PC-3 (cell line): ENCODE results near the gene KRTAP20-2. TPM values are rescaled to one million over a fixed set of nuclear protein-coding genes. Genes with fewer than 3 reads are reported as not detected.

Source experiments
- ATAC-seq: fragments of 200-7000 bp; cut with Tn5 transposase; 2 replicates; pipeline ENCODE4 v1.9.1; 2020; ENCODE audit warnings: mild to moderate bottlenecking, moderate library complexity
- BruUV-seq: library from RNA; stranded (reverse); fragments of 400-500 nt; replicated peaks from 2 replicates; lab custom pipeline; 2021; lab: Mats Ljungman, UMichigan
- CTCF ChIA-PET: fragments of 300-600 bp; sonication (Branson Sonifier 250); formaldehyde crosslinking; loops from one replicate; lab custom pipeline; 2022; ENCODE audit warnings: antibody characterized with exemption; lab: Charles Lee
- POLR2A ChIA-PET: fragments of 300-600 bp; sonication (Branson Sonifier 250); formaldehyde crosslinking; loops from one replicate; lab custom pipeline; 2022; ENCODE audit warnings: antibody characterized with exemption; ENCODE audit not compliant: unreplicated experiment; lab: Charles Lee
- DNase-seq: peaks from one replicate; pipeline ENCODE4 v3.0.0-alpha.2; 2015
- H2AFZ ChIP-seq: fragments of 300-600 bp; sonication (generic); 2 replicates; pipeline ENCODE4 v1.6.0; 2016; ENCODE audit warnings: antibody characterized with exemption, low read length
- H3F3A ChIP-seq: fragments of 300-600 bp; sonication (generic); one replicate; pipeline ENCODE4 v1.6.0; 2017; ENCODE audit warnings: antibody characterized with exemption, low read length, control low read depth, mild to moderate bottlenecking; ENCODE audit not compliant: unreplicated experiment
- H3K27ac ChIP-seq: fragments of 300-600 bp; sonication (generic); 2 replicates; pipeline ENCODE4 v1.5.1; 2016; ENCODE audit warnings: mild to moderate bottlenecking, low read length
- H3K27me3 ChIP-seq: fragments of 300-600 bp; sonication (generic); 2 replicates; pipeline ENCODE4 v1.6.1; 2016; ENCODE audit warnings: low read length, mixed read lengths
- H3K36me3 ChIP-seq: fragments of 300-600 bp; sonication (generic); 2 replicates; pipeline ENCODE4 v1.6.1; 2016; ENCODE audit warnings: low read depth, mixed run types, low read length, mixed read lengths
- H3K4me1 ChIP-seq: fragments of 300-600 bp; sonication (generic); 2 replicates; pipeline ENCODE4 v1.5.1; 2016; ENCODE audit warnings: low read length; ENCODE audit not compliant: insufficient read depth
- H3K4me2 ChIP-seq: fragments of 300-600 bp; sonication (generic); 2 replicates; pipeline ENCODE4 v1.6.0; 2016; ENCODE audit warnings: low read length
- H3K4me3 ChIP-seq: fragments of 300-600 bp; sonication (generic); 2 replicates; pipeline ENCODE4 v1.5.1; 2016; ENCODE audit warnings: mild to moderate bottlenecking, low read length, mixed read lengths
- H3K79me2 ChIP-seq: fragments of 300-600 bp; sonication (generic); 2 replicates; pipeline ENCODE4 v1.6.1; 2017; ENCODE audit warnings: low read length, mixed read lengths
- H3K9ac ChIP-seq: fragments of 300-600 bp; sonication (generic); 2 replicates; pipeline ENCODE4 v1.6.0; 2016; ENCODE audit warnings: mild to moderate bottlenecking, low read length
- H3K9me2 ChIP-seq: fragments of 300-600 bp; sonication (generic); replicated peaks from 2 replicates; pipeline ENCODE4 v1.6.1; 2016; ENCODE audit warnings: mixed run types, low read length, mixed read lengths
- H3K9me3 ChIP-seq: fragments of 300-600 bp; sonication (generic); 2 replicates; pipeline ENCODE4 v1.6.1; 2016; ENCODE audit warnings: low read length, mixed read lengths
- H4K20me1 ChIP-seq: fragments of 300-600 bp; sonication (generic); 2 replicates; pipeline ENCODE4 v1.6.1; 2016; ENCODE audit warnings: low read length, mixed read lengths
- EZH2 ChIP-seq: fragments of 300-600 bp; sonication (generic); IDR thresholded peaks from one replicate; pipeline ENCODE4 v1.6.1; 2017; ENCODE audit warnings: antibody characterized with exemption, mild to moderate bottlenecking, low read length; ENCODE audit not compliant: unreplicated experiment
- EZH2phosphoT487 ChIP-seq: fragments of 300-600 bp; sonication (generic); IDR thresholded peaks from 2 replicates; pipeline ENCODE4 v1.6.1; 2018; ENCODE audit warnings: mild to moderate bottlenecking, antibody characterized with exemption, low read length, borderline replicate concordance
- intact Hi-C: fragments of 100-400 bp; cut with micrococcal nuclease; formaldehyde crosslinking; loops from 2 replicates; pipeline ENCODE4 v1.9.0; 2023
- total RNA-seq: library from RNA; depleted of rRNA; stranded (reverse); fragments of >200 nt; gene quantifications from 2 replicates; pipeline ENCODE4 v1.2.3, GENCODE V29; 2014
- TF ChIP-seq, protein P1 (sequence below): fragments of 300-600 bp; sonication (generic); conservative IDR thresholded peaks from 2 replicates; pipeline ENCODE4 v1.5.1; 2017; ENCODE audit warnings: antibody characterized with exemption, low read depth, mild to moderate bottlenecking, low read length

KRTAP20-2 gene
- total RNA-seq, 1 experiment from 2014 or later = 0.51 TPM

DNA sequence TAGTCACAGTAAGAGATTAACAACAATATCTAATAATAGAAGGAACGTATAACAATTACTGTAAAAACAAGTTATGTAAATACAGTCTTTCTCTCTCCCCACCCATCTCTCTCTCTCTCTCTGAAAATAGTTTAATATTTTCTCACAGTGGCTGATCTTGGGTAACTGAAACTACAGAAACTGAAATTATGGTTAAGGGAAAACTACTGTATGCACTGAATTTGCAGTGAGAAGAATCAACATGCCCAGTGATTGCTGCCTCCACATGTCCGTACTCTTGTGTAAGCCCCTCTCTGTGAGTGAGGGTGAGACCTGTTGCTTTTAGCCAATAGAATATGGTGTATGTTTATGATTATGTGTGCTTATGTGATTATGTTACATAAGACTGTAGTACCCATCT lies 22.9 kb upstream of the KRTAP20-2 start:
- no TSS peak for BruUV-seq

DNA sequence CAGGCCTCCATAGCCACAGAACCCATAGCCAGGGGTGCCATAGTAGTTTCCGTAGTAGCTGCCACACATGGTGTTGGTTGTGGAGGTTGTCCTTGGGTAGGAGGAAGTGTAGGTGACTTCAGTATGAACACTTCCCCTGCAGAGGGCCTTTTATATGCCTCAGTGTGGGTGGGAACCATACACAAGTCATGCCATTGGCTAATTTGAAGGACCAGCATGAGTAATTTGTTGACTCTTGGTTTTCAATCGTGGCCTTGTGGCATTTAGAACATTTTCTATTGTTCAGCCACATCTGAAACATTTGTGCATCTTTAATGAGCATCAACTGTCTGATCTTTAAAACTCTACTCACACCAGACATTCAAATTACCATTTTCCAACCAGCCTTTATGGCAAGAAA lies 21.2 kb upstream of the KRTAP20-2 start, which contains the start of gene KRTAP6-1:
Gene KRTAP6-1 (minus strand): TSS at position 95 of the 400 bp plus-strand sequence. CDS start 26 bp downstream, at position 69.
- H3K27me3 ChIP-seq = no peaks in the 10 kb centered on the region
- H3F3A ChIP-seq = no peaks in the 10 kb centered on the region
- no TSS peak for BruUV-seq
- no peaks in the 10 kb centered on the region; the same call in 1 of the 2 replicates for H3K9me2 ChIP-seq
- H4K20me1 ChIP-seq = no peaks in the 10 kb centered on the region
- TF ChIP-seq EZH2phosphoT487 (no peak), EZH2 (no peak)
- TF ChIP-seq, protein P1, sequence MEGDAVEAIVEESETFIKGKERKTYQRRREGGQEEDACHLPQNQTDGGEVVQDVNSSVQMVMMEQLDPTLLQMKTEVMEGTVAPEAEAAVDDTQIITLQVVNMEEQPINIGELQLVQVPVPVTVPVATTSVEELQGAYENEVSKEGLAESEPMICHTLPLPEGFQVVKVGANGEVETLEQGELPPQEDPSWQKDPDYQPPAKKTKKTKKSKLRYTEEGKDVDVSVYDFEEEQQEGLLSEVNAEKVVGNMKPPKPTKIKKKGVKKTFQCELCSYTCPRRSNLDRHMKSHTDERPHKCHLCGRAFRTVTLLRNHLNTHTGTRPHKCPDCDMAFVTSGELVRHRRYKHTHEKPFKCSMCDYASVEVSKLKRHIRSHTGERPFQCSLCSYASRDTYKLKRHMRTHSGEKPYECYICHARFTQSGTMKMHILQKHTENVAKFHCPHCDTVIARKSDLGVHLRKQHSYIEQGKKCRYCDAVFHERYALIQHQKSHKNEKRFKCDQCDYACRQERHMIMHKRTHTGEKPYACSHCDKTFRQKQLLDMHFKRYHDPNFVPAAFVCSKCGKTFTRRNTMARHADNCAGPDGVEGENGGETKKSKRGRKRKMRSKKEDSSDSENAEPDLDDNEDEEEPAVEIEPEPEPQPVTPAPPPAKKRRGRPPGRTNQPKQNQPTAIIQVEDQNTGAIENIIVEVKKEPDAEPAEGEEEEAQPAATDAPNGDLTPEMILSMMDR = no peak
- no peak within 1 kb of the TSS for H3K4me3 ChIP-seq
- H3K9ac ChIP-seq = no peak within 1 kb of the TSS
- H3K27ac ChIP-seq = no peak within 1 kb of the TSS
- no peak within 1 kb of the TSS for H3K4me2 ChIP-seq
- CTCF ChIA-PET = no interaction called here
- H3K4me1 ChIP-seq = peaks cover 8% of the 10 kb centered on the region
- DNase-seq (peak; percentile 45), ATAC-seq (peak; percentile 38; the same call in 1 of the 2 replicates)
- no peak within 1 kb of the TSS for H2AFZ ChIP-seq
- H3K79me2 ChIP-seq = no peaks in the 10 kb centered on the region
- no peaks in the 10 kb centered on the region for H3K36me3 ChIP-seq
- intact Hi-C loops = no loop called here
- POLR2A ChIA-PET = no interaction called here
- H3K9me3 ChIP-seq = no peaks in the 10 kb centered on the region

More for the DNA sequence above, 22.9 kb upstream of the KRTAP20-2 start:
- no peaks in the 10 kb centered on the region for H4K20me1 ChIP-seq
- no peaks in the 10 kb centered on the region for H3K36me3 ChIP-seq
- H3F3A ChIP-seq = no peaks in the 10 kb centered on the region
- H3K9ac ChIP-seq = no peak overlapping the region
- POLR2A ChIA-PET = no interaction called here
- no peak for DNase-seq
- no peak for ATAC-seq
- TF ChIP-seq EZH2 = no peak
- no peak overlapping the region for H3K27ac ChIP-seq
- peaks cover 6% of the 10 kb centered on the region; the same call in 1 of the 2 replicates for H3K4me1 ChIP-seq
- no peak overlapping the region for H3K4me3 ChIP-seq
- H3K9me2 ChIP-seq = no peaks in the 10 kb centered on the region; the same call in 1 of the 2 replicates
- intact Hi-C loops = no loop called here
- H3K27me3 ChIP-seq = no peaks in the 10 kb centered on the region
- CTCF ChIA-PET = no interaction called here
- H3K9me3 ChIP-seq = no peaks in the 10 kb centered on the region
- no peaks in the 10 kb centered on the region for H3K79me2 ChIP-seq
- H3K4me2 ChIP-seq = no peak overlapping the region
- H2AFZ ChIP-seq = no peak overlapping the region

DNA sequence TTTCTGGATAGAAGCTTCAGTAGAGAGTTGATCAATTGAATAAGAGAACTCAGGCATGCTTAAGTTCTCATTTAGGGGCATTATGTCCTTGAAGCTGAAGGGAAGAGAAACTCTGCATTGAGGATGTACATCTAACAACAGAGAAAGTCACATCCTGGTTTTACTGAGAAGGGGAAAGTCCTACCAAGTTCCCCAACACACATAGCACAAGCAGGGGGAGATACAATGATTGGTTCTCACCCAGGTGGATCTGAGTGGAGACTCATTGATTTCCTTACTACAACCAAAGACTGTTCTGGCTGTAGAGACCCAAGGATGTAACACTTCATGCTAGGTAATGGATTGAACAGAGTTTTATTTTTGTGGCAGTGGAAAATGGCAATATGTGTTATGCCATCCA lies 19.8 kb upstream of the KRTAP20-2 start:
- Histone ChIP-seq H3K9ac (no peak overlapping the region), H3K27me3 (no peaks in the 10 kb centered on the region), H3K9me2 (no peaks in the 10 kb centered on the region; the same call in 1 of the 2 replicates), H3K27ac (no peak overlapping the region), H3F3A (peaks cover 4% of the 10 kb centered on the region), H3K4me3 (no peak overlapping the region), H3K4me2 (no peak overlapping the region), H3K4me1 (peaks cover 20% of the 10 kb centered on the region), H4K20me1 (no peaks in the 10 kb centered on the region), H2AFZ (no peak overlapping the region), H3K9me3 (no peaks in the 10 kb centered on the region), H3K79me2 (no peaks in the 10 kb centered on the region), H3K36me3 (no peaks in the 10 kb centered on the region)
- CTCF ChIA-PET = no interaction called here
- DNase-seq (no peak), ATAC-seq (no peak)
- TF ChIP-seq, protein P1 = no peak
- intact Hi-C loops = no loop called here
- POLR2A ChIA-PET = no interaction called here
- no TSS peak for BruUV-seq
